ENCODE measurements around the gene MAB21L3. TPM values are rescaled to one million over a fixed set of nuclear protein-coding genes. Genes with fewer than 3 reads are reported as not detected.

Gene MAB21L3
- total and polyA plus RNA-seq, 2 experiments from 2014 or later: not detected

DNA sequence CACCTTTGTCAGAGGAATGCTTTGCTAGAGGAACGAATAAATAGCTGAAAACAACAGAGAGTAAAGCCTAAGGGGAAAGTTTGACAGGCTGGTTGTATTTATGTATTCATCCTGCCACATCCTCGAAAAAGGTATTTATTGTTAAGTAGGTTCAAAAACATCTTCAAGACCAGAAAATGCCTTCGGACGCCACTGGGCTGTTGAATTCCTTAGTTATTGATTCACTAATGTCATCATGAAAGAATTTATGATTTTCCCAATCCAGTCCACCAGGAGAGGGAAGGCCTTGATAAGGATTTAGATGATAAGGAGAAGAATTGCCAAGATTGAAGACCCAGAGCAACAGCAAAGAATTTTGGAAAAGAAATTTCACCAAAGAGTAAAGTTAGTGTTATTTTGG, 35.2 kb upstream of the MAB21L3 start (continued):
- TF ChIP-seq, protein P1, sequence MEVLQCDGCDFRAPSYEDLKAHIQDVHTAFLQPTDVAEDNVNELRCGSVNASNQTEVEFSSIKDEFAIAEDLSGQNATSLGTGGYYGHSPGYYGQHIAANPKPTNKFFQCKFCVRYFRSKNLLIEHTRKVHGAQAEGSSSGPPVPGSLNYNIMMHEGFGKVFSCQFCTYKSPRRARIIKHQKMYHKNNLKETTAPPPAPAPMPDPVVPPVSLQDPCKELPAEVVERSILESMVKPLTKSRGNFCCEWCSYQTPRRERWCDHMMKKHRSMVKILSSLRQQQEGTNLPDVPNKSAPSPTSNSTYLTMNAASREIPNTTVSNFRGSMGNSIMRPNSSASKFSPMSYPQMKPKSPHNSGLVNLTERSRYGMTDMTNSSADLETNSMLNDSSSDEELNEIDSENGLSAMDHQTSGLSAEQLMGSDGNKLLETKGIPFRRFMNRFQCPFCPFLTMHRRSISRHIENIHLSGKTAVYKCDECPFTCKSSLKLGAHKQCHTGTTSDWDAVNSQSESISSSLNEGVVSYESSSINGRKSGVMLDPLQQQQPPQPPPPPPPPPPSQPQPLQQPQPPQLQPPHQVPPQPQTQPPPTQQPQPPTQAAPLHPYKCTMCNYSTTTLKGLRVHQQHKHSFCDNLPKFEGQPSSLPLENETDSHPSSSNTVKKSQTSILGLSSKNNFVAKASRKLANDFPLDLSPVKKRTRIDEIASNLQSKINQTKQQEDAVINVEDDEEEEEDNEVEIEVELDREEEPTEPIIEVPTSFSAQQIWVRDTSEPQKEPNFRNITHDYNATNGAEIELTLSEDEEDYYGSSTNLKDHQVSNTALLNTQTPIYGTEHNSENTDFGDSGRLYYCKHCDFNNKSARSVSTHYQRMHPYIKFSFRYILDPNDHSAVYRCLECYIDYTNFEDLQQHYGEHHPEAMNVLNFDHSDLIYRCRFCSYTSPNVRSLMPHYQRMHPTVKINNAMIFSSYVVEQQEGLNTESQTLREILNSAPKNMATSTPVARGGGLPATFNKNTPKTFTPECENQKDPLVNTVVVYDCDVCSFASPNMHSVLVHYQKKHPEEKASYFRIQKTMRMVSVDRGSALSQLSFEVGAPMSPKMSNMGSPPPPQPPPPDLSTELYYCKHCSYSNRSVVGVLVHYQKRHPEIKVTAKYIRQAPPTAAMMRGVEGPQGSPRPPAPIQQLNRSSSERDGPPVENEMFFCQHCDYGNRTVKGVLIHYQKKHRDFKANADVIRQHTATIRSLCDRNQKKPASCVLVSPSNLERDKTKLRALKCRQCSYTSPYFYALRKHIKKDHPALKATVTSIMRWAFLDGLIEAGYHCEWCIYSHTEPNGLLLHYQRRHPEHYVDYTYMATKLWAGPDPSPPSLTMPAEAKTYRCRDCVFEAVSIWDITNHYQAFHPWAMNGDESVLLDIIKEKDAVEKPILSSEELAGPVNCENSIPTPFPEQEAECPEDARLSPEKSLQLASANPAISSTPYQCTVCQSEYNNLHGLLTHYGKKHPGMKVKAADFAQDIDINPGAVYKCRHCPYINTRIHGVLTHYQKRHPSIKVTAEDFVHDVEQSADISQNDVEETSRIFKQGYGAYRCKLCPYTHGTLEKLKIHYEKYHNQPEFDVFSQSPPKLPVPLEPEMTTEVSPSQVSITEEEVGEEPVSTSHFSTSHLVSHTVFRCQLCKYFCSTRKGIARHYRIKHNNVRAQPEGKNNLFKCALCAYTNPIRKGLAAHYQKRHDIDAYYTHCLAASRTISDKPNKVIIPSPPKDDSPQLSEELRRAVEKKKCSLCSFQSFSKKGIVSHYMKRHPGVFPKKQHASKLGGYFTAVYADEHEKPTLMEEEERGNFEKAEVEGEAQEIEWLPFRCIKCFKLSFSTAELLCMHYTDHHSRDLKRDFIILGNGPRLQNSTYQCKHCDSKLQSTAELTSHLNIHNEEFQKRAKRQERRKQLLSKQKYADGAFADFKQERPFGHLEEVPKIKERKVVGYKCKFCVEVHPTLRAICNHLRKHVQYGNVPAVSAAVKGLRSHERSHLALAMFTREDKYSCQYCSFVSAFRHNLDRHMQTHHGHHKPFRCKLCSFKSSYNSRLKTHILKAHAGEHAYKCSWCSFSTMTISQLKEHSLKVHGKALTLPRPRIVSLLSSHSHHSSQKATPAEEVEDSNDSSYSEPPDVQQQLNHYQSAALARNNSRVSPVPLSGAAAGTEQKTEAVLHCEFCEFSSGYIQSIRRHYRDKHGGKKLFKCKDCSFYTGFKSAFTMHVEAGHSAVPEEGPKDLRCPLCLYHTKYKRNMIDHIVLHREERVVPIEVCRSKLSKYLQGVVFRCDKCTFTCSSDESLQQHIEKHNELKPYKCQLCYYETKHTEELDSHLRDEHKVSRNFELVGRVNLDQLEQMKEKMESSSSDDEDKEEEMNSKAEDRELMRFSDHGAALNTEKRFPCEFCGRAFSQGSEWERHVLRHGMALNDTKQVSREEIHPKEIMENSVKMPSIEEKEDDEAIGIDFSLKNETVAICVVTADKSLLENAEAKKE (CRISPR knock-in tag; IDR thresholded peaks at IDR 0.05): no peak

- H2AFZ ChIP-seq: no peak overlapping the region
- H3K9me3 Mint-ChIP-seq: no peaks in the 10 kb centered on the region
- H3K9me2 ChIP-seq (ENCODE audit: insufficient read depth): no peaks in the 10 kb centered on the region
- H3K36me3 ChIP-seq (ENCODE audit: insufficient read depth): no peaks in the 10 kb centered on the region
- peaks cover 10% of the 10 kb centered on the region for H3K4me1 Mint-ChIP-seq
- H3K27ac Mint-ChIP-seq: no peak overlapping the region
- no peak overlapping the region for H3K4me3 Mint-ChIP-seq
- no peak overlapping the region for H3K4me3 ChIP-seq
- TF ChIP-seq STAT1 (IDR thresholded peaks at IDR 0.05; ENCODE audit: unreplicated experiment) (no peak), CREB1 (CRISPR knock-in tag; IDR thresholded peaks at IDR 0.05; ENCODE audit: low read depth) (no peak)
- H3K4me1 ChIP-seq (ENCODE audit: insufficient read depth): no peaks in the 10 kb centered on the region
- no peaks in the 10 kb centered on the region for H3K79me2 ChIP-seq (replicated peaks; ENCODE audit: insufficient read depth)
- H3F3A ChIP-seq (replicated peaks; ENCODE audit: low read depth): no peaks in the 10 kb centered on the region
- H3K4me2 ChIP-seq: no peak overlapping the region
- no peak for ATAC-seq
- H3K27ac ChIP-seq (ENCODE audit: low read depth): no peak overlapping the region
- no peaks in the 10 kb centered on the region for H4K20me1 ChIP-seq (replicated peaks; ENCODE audit: insufficient read depth)
- H3K27me3 Mint-ChIP-seq (ENCODE audit: insufficient read depth, low read depth, poor library complexity): no peaks in the 10 kb centered on the region
- DNase-seq (ENCODE audit: low spot score): no peak
- H3K36me3 Mint-ChIP-seq (ENCODE audit: low read depth): no peaks in the 10 kb centered on the region
- H3K27me3 ChIP-seq (ENCODE audit: insufficient read depth): no peaks in the 10 kb centered on the region
These were observed 34.4 kb upstream of the MAB21L3 start for GRCh38 chr1:116076831-116077230.

DNA sequence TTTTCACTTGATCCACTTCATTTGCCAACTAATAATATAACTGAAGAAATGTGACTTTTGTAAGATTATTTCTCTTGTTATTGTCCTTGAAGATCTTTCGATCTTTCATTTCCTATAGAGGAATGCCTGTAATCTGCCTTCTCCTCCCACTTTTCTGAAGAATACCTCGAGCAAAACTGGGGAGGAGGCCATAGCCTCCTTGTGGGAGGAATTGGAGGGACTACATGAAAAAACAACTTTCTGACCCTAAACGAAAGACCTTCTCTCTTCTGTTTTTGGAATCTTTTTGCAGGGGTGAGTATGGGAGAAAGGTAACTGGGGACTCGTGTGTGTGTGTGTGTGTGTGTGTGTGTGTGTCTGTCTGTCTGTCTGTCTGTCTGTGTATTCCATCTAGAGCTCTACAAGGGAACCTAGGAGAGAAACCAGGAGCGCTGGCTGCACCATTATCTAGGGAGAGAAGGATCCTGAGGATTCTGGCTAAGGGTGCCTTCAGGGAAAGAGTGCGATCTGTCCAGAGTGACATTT, 32.4 kb upstream of the MAB21L3 start:
- Histone ChIP-seq H2AFZ (no peak overlapping the region), H3K4me3 (no peak overlapping the region), H3K36me3 (ENCODE audit: insufficient read depth) (no peaks in the 10 kb centered on the region), H3K27me3 (ENCODE audit: insufficient read depth) (no peaks in the 10 kb centered on the region), H3F3A (replicated peaks; ENCODE audit: low read depth) (no peaks in the 10 kb centered on the region), H3K4me1 (ENCODE audit: insufficient read depth) (no peaks in the 10 kb centered on the region), H3K79me2 (replicated peaks; ENCODE audit: insufficient read depth) (no peaks in the 10 kb centered on the region), H3K9me2 (ENCODE audit: insufficient read depth) (no peaks in the 10 kb centered on the region), H3K4me2 (no peak overlapping the region), H4K20me1 (replicated peaks; ENCODE audit: insufficient read depth) (no peaks in the 10 kb centered on the region), H3K27ac (ENCODE audit: low read depth) (no peak overlapping the region)
- peak overlapping the region; percentile 40; the same call in 1 of the 2 replicates for H3K27ac Mint-ChIP-seq
- H3K4me1 Mint-ChIP-seq: peaks cover 10% of the 10 kb centered on the region
- DNase-seq (ENCODE audit: low spot score) (peak; percentile 56), ATAC-seq (peak; percentile 33; the same call in 2 of the 3 replicates)
- H3K9me3 Mint-ChIP-seq: no peaks in the 10 kb centered on the region
- TF ChIP-seq POLR2AphosphoS5 (IDR thresholded peaks at IDR 0.05; ENCODE audit: low read depth) (no peak), ETS1 (IDR thresholded peaks at IDR 0.05) (no peak)
- TF ChIP-seq, protein P2, sequence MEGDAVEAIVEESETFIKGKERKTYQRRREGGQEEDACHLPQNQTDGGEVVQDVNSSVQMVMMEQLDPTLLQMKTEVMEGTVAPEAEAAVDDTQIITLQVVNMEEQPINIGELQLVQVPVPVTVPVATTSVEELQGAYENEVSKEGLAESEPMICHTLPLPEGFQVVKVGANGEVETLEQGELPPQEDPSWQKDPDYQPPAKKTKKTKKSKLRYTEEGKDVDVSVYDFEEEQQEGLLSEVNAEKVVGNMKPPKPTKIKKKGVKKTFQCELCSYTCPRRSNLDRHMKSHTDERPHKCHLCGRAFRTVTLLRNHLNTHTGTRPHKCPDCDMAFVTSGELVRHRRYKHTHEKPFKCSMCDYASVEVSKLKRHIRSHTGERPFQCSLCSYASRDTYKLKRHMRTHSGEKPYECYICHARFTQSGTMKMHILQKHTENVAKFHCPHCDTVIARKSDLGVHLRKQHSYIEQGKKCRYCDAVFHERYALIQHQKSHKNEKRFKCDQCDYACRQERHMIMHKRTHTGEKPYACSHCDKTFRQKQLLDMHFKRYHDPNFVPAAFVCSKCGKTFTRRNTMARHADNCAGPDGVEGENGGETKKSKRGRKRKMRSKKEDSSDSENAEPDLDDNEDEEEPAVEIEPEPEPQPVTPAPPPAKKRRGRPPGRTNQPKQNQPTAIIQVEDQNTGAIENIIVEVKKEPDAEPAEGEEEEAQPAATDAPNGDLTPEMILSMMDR (conservative IDR thresholded peaks at IDR 0.05; ENCODE audit: low read depth in 2 of 2): peak in 1 of 2 experiments; percentile 42; a peak in 2 of 4 replicates
- peaks cover 2% of the 10 kb centered on the region for H3K27me3 Mint-ChIP-seq (ENCODE audit: insufficient read depth, low read depth, poor library complexity)
- no peaks in the 10 kb centered on the region for H3K36me3 Mint-ChIP-seq (ENCODE audit: low read depth)
- no peak overlapping the region for H3K4me3 Mint-ChIP-seq

Data from GM23338 (cell line).